Mucosa of stomach (tissue), 1 donor: ENCODE data around the gene CD9.
"Not testable (repeated sequence)": the region's sequence is repeated elsewhere in the genome, so short reads cannot be mapped to it uniquely, and the experiment has no call there.

Experiments
- H3K27me3 ChIP-seq: one replicate; pipeline ENCODE4 v1.7.0; 2013; ENCODE audit warnings: mild to moderate bottlenecking, low read length; ENCODE audit not compliant: control insufficient read depth, insufficient read depth
- H3K36me3 ChIP-seq: one replicate; pipeline ENCODE4 v1.7.0; 2013; ENCODE audit warnings: low read length; ENCODE audit not compliant: control insufficient read depth, insufficient read depth
- H3K4me1 ChIP-seq: one replicate; pipeline ENCODE4 v1.7.0; 2013; ENCODE audit warnings: mild to moderate bottlenecking, low read length; ENCODE audit not compliant: control insufficient read depth, insufficient read depth
- H3K4me3 ChIP-seq: one replicate; pipeline ENCODE4 v1.7.0; 2013; ENCODE audit warnings: low read length
- H3K9ac ChIP-seq: one replicate; pipeline ENCODE4 v1.7.0; 2013; ENCODE audit warnings: mild to moderate bottlenecking, low read length, moderate library complexity
- H3K9me3 ChIP-seq: one replicate; pipeline ENCODE4 v1.7.0; 2013; ENCODE audit warnings: mild to moderate bottlenecking, low read length, moderate library complexity; ENCODE audit not compliant: control insufficient read depth
- donor health status: Pancreatic carcinoma.

Gene CD9

GRCh38 chr12:6182279-6182898, 17.8 kb upstream of the CD9 start:
- Histone ChIP-seq H3K4me1 (peaks cover 43% of the 10 kb centered on the region), H3K36me3 (no peaks in the 10 kb centered on the region), H3K27me3 (no peaks in the 10 kb centered on the region), H3K9ac (peak overlapping the region; percentile 64), H3K9me3 (no peaks in the 10 kb centered on the region), H3K4me3 (no peak overlapping the region)

- Histone ChIP-seq H3K4me3 (no peak overlapping the region), H3K9me3 (no peaks in the 10 kb centered on the region), H3K36me3 (no peaks in the 10 kb centered on the region), H3K4me1 (peaks cover 43% of the 10 kb centered on the region), H3K27me3 (no peaks in the 10 kb centered on the region), H3K9ac (peak overlapping the region; percentile 14)
Observed at GRCh38 chr12:6183689-6184428, 16.3 kb upstream of the CD9 start.

GRCh38 chr12:6185961-6186827, 14.0 kb upstream of the CD9 start:
- no peak overlapping the region for H3K9ac ChIP-seq
- no peaks in the 10 kb centered on the region for H3K9me3 ChIP-seq
- H3K4me1 ChIP-seq, result peaks cover 32% of the 10 kb centered on the region
- no peaks in the 10 kb centered on the region for H3K27me3 ChIP-seq
- H3K4me3 ChIP-seq, result no peak overlapping the region
- H3K36me3 ChIP-seq, result no peaks in the 10 kb centered on the region

GRCh38 chr12:6187948-6188793, 12.0 kb upstream of the CD9 start:
- Histone ChIP-seq H3K9me3 (no peaks in the 10 kb centered on the region), H3K36me3 (no peaks in the 10 kb centered on the region), H3K9ac (no peak overlapping the region), H3K27me3 (no peaks in the 10 kb centered on the region), H3K4me1 (peaks cover 19% of the 10 kb centered on the region), H3K4me3 (no peak overlapping the region)

GRCh38 chr12:6189028-6189427, 11.2 kb upstream of the CD9 start:
- peaks cover 19% of the 10 kb centered on the region for H3K4me1 ChIP-seq
- no peak overlapping the region for H3K9ac ChIP-seq
- H3K36me3 ChIP-seq, result no peaks in the 10 kb centered on the region
- no peaks in the 10 kb centered on the region for H3K9me3 ChIP-seq
- no peaks in the 10 kb centered on the region for H3K27me3 ChIP-seq
- no peak overlapping the region for H3K4me3 ChIP-seq

GRCh38 chr12:6189952-6190598, 10.1 kb upstream of the CD9 start:
- not testable (repeated sequence) for H3K27me3 ChIP-seq, H3K9me3 ChIP-seq, H3K4me3 ChIP-seq, H3K9ac ChIP-seq, H3K36me3 ChIP-seq
- H3K4me1 ChIP-seq, result peaks cover 15% of the 10 kb centered on the region

- not testable (repeated sequence) for H3K9ac ChIP-seq, H3K4me3 ChIP-seq
- peaks cover 23% of the 10 kb centered on the region for H3K4me1 ChIP-seq
Observed at GRCh38 chr12:6190767-6191530, 9.3 kb upstream of the CD9 start.

GRCh38 chr12:6192604-6193380, 7.4 kb upstream of the CD9 start:
- Histone ChIP-seq H3K9me3 (no peaks in the 10 kb centered on the region), H3K9ac (no peak overlapping the region), H3K36me3 (no peaks in the 10 kb centered on the region), H3K4me3 (no peak overlapping the region), H3K4me1 (peaks cover 27% of the 10 kb centered on the region), H3K27me3 (no peaks in the 10 kb centered on the region)

More at GRCh38 chr12:6190767-6191530, 9.3 kb upstream of the CD9 start:
- H3K36me3 ChIP-seq, H3K27me3 ChIP-seq, H3K9me3 ChIP-seq: not testable (repeated sequence)

- H3K4me3 ChIP-seq, result no peak overlapping the region
- H3K9ac ChIP-seq, result no peak overlapping the region
- no peaks in the 10 kb centered on the region for H3K27me3 ChIP-seq
- H3K36me3 ChIP-seq, result no peaks in the 10 kb centered on the region
- no peaks in the 10 kb centered on the region for H3K9me3 ChIP-seq
- H3K4me1 ChIP-seq, result peaks cover 40% of the 10 kb centered on the region
Observed at GRCh38 chr12:6193853-6194815, 6.1 kb upstream of the CD9 start.
